ENCODE measurements around the gene CEP295NL. TPM values are rescaled to one million over a fixed set of nuclear protein-coding genes. Genes with fewer than 3 reads are reported as not detected.

Gene CEP295NL
- total RNA-seq, 1 donor from 2014 or later = 1.6 TPM

DNA sequence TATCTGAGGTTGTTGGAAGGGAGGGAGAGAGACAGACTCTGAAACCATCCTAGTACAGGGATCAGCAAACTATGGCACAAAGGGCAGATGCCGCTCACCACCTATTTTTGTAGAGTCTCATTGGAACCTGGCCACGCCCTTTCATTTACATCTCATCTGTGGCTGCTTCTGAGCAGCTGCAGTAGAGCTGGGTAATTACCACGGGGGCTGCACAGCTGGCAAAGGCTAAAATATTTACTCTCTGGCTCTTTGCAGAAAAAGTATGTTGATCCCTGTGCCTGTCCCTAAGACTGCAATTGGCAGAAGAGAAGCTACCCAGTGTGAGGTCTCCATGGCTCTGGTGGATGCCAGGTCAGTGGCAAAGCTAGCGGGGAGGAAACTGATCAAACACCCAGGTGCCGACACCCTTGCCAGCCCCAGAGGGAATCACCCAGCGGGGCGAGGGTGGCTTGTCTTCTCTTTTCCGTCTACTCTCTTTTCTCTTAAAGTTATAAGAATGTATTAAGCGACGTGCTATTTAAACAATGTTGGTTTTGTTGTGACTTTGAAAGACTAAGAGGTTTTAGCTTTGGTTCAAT lies 14.0 kb downstream of the CEP295NL start:
- peaks cover 97% of the 10 kb centered on the region for H3K79me2 ChIP-seq (ENCODE audit: insufficient read depth, low read length)
- TF ChIP-seq EZH2 (IDR thresholded peaks at IDR 0.05; ENCODE audit: insufficient read depth, low read length) = no peak
- no peak for TF ChIP-seq CTCF (IDR thresholded peaks at IDR 0.05; ENCODE audit: insufficient read depth, low read depth, low read length)
- no peak overlapping the region for H3K27ac ChIP-seq (ENCODE audit: low read depth, low read length)

GRCh38 chr17:78886954-78887353 lies 16.0 kb downstream of the CEP295NL start:
- H3K4me3 Mint-ChIP-seq (ENCODE audit: unreplicated experiment) = no peak overlapping the region
- peaks cover 73% of the 10 kb centered on the region for H4K20me1 ChIP-seq (ENCODE audit: insufficient read depth, low read length)
- H3K27me3 Mint-ChIP-seq (ENCODE audit: low read depth, unreplicated experiment) = no peaks in the 10 kb centered on the region

More for the DNA sequence above, 14.0 kb downstream of the CEP295NL start:
- no peak overlapping the region for H3K4me3 ChIP-seq (ENCODE audit: insufficient read depth, low read depth, low read length)
- no peak overlapping the region for H3K4me2 ChIP-seq (ENCODE audit: low read length)
- no peak overlapping the region for H3K27ac Mint-ChIP-seq (ENCODE audit: unreplicated experiment)
- H3K9me3 Mint-ChIP-seq (ENCODE audit: unreplicated experiment) = no peaks in the 10 kb centered on the region
- H3K9ac ChIP-seq (ENCODE audit: low read length) = no peak overlapping the region
- peaks cover 88% of the 10 kb centered on the region for H4K20me1 ChIP-seq (ENCODE audit: insufficient read depth, low read length)
- H3K36me3 ChIP-seq (ENCODE audit: insufficient read depth, low read length) = no peaks in the 10 kb centered on the region
- peaks cover 14% of the 10 kb centered on the region for H3K4me1 Mint-ChIP-seq (ENCODE audit: low read depth, unreplicated experiment)
- no peak for DNase-seq (ENCODE audit: low read depth)
- no peak overlapping the region for H2AFZ ChIP-seq (ENCODE audit: low read depth, low read length)
- peaks cover 18% of the 10 kb centered on the region for H3K36me3 Mint-ChIP-seq (ENCODE audit: low read depth, unreplicated experiment)
- H3K4me1 ChIP-seq (ENCODE audit: insufficient read depth, low read length) = peaks cover 17% of the 10 kb centered on the region
- no peak overlapping the region for H3K4me3 Mint-ChIP-seq (ENCODE audit: unreplicated experiment)
- no peaks in the 10 kb centered on the region for H3K27me3 ChIP-seq (ENCODE audit: insufficient read depth, low read length)
- no peaks in the 10 kb centered on the region for H3K27me3 Mint-ChIP-seq (ENCODE audit: low read depth, unreplicated experiment)
- no peaks in the 10 kb centered on the region for H3K9me3 ChIP-seq (ENCODE audit: insufficient read depth, low read depth, low read length)
- FAIRE-seq = no peak

More at GRCh38 chr17:78886954-78887353, 16.0 kb downstream of the CEP295NL start:
- Histone ChIP-seq H3K4me1 (ENCODE audit: insufficient read depth, low read length) (peaks cover 35% of the 10 kb centered on the region), H3K4me2 (ENCODE audit: low read length) (no peak overlapping the region), H3K4me3 (ENCODE audit: insufficient read depth, low read depth, low read length) (no peak overlapping the region), H3K27me3 (ENCODE audit: insufficient read depth, low read length) (no peaks in the 10 kb centered on the region), H3K9me3 (ENCODE audit: insufficient read depth, low read depth, low read length) (no peaks in the 10 kb centered on the region), H3K36me3 (ENCODE audit: insufficient read depth, low read length) (no peaks in the 10 kb centered on the region), H2AFZ (ENCODE audit: low read depth, low read length) (no peak overlapping the region), H3K27ac (ENCODE audit: low read depth, low read length) (no peak overlapping the region), H3K79me2 (ENCODE audit: insufficient read depth, low read length) (peaks cover 93% of the 10 kb centered on the region), H3K9ac (ENCODE audit: low read length) (no peak overlapping the region)
- FAIRE-seq (no peak), DNase-seq (ENCODE audit: low read depth) (no peak)
- peaks cover 23% of the 10 kb centered on the region for H3K4me1 Mint-ChIP-seq (ENCODE audit: low read depth, unreplicated experiment)
- peaks cover 19% of the 10 kb centered on the region for H3K36me3 Mint-ChIP-seq (ENCODE audit: low read depth, unreplicated experiment)
- H3K9me3 Mint-ChIP-seq (ENCODE audit: unreplicated experiment) = no peaks in the 10 kb centered on the region
- no peak overlapping the region for H3K27ac Mint-ChIP-seq (ENCODE audit: unreplicated experiment)
- no peak for TF ChIP-seq EZH2 (IDR thresholded peaks at IDR 0.05; ENCODE audit: insufficient read depth, low read length)
- no peak for TF ChIP-seq CTCF (IDR thresholded peaks at IDR 0.05; ENCODE audit: insufficient read depth, low read depth, low read length)
